ENCODE results near the gene FAM174A.

DNA sequence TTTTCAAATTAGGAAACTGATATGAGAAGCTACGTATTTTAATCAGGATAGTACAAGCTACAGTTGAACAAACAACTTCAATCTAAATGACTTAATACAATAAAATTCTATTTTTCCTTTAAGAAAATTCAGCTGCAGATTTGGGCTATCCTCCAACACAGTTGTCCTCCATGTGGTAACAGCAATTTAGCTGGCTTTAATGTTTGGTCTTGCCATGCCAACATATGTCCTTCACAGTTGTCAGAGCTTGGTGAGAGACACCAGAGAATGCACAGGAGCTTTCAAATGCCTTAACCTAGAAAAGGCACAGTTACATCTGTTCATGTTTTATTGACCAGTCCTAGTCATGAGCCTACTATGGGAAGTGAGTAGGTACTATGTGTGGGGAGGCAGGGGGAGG lies 10.8 kb downstream of the FAM174A start:
- TF ChIP-seq POLR2A (IDR thresholded peaks at IDR 0.05): no peak
- TF ChIP-seq, protein P1, sequence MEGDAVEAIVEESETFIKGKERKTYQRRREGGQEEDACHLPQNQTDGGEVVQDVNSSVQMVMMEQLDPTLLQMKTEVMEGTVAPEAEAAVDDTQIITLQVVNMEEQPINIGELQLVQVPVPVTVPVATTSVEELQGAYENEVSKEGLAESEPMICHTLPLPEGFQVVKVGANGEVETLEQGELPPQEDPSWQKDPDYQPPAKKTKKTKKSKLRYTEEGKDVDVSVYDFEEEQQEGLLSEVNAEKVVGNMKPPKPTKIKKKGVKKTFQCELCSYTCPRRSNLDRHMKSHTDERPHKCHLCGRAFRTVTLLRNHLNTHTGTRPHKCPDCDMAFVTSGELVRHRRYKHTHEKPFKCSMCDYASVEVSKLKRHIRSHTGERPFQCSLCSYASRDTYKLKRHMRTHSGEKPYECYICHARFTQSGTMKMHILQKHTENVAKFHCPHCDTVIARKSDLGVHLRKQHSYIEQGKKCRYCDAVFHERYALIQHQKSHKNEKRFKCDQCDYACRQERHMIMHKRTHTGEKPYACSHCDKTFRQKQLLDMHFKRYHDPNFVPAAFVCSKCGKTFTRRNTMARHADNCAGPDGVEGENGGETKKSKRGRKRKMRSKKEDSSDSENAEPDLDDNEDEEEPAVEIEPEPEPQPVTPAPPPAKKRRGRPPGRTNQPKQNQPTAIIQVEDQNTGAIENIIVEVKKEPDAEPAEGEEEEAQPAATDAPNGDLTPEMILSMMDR (IDR thresholded peaks at IDR 0.05): no peak

Measured in body of pancreas (tissue), 4 donors.